Stomach (tissue), 9 donors: ENCODE measurements around the gene ELAVL4. TPM values are rescaled to one million over a fixed set of nuclear protein-coding genes. Genes with fewer than 3 reads are reported as not detected.

Experiments
- DNase-seq, 2 donors: peaks; one replicate each; pipeline versions ENCODE4 v3.0.0 to v3.0.0-alpha.2; 2013 to 2019
- H3K27ac ChIP-seq, 5 donors: fragments of 200-600 bp in 4 of 5; sonication (generic) in 4 of 5; one replicate each; pipeline ENCODE4 v1.5.1; 2013 to 2019; ENCODE audit warnings: mild to moderate bottlenecking in 1 of 5, moderate library complexity in 1 of 5
- H3K27me3 ChIP-seq, 3 donors: fragments of 200-600 bp; sonication (generic); one replicate each; pipeline ENCODE4 v1.5.1; 2017 to 2019; ENCODE audit warnings: mixed run types in 1 of 3
- H3K36me3 ChIP-seq, 4 donors: fragments of 200-600 bp; sonication (generic); 1 replicate in 3 of 4; 2 replicates in 1 of 4; pipeline ENCODE4 v1.5.1; 2016 to 2019
- H3K4me1 ChIP-seq, 4 donors: fragments of 200-600 bp; sonication (generic); one replicate each; pipeline ENCODE4 v1.5.1; 2016 to 2019
- H3K4me3 ChIP-seq, 4 donors: fragments of 200-600 bp; sonication (generic) in 3 of 4; one replicate each; pipeline ENCODE4 v1.5.1; 2016 to 2019; ENCODE audit warnings: mild to moderate bottlenecking in 1 of 4
- H3K9me3 ChIP-seq, 4 donors: fragments of 200-600 bp; sonication (generic); one replicate each; pipeline ENCODE4 v1.5.1; 2016 to 2019
- EP300 ChIP-seq: sonication (generic); formaldehyde crosslinking; IDR thresholded peaks from one replicate; pipeline ENCODE4 v1.6.1; 2017; ENCODE audit warnings: antibody characterized with exemption
- POLR2A ChIP-seq, 4 donors: fragments of 450-650 bp; IDR thresholded peaks; one replicate each; pipeline ENCODE4 v1.6.1; 2016; ENCODE audit warnings: antibody characterized with exemption in 4 of 4, control low read depth in 2 of 4, mild to moderate bottlenecking in 1 of 4, moderate library complexity in 1 of 4
- POLR2AphosphoS5 ChIP-seq, 3 donors: sonication (generic); formaldehyde crosslinking; IDR thresholded peaks; one replicate each; pipeline ENCODE4 v1.6.1; 2016; ENCODE audit warnings: antibody characterized with exemption in 3 of 3
- WGBS, 5 donors: extraction: QIAGEN DNeasy Blood & Tissue Kit in 3 of 5; methylation state at CpG; one replicate each; pipeline versions ENCODE4 v1.1.5 to v1.1.7; 2013 to 2018; 5-methylcytosine and 5-hydroxymethylcytosine counted together
- intact Hi-C: fragments of 100-400 bp; cut with DNase I; formaldehyde crosslinking; loops from one replicate; pipeline ENCODE4 v1.15.1; 2023; ENCODE audit warnings: low total_unique reads
- polyA plus RNA-seq, 3 donors: library from polyadenylated mRNA; stranded (reverse); fragments of 200-250 nt; gene quantifications; one replicate each; pipeline ENCODE4 v1.2.3, GENCODE V29; 2013
- total RNA-seq, 5 donors: library from RNA; depleted of rRNA; stranded (reverse); fragments of >200 nt; gene quantifications; one replicate each; pipeline versions ENCODE4 v1.1.0 to v1.2.3, GENCODE V29; 2014 to 2016
- TF ChIP-seq, protein P1 (sequence below), 7 experiments: fragments of 450-650 bp in 4 of 7; fragments of 200-600 bp in 3 of 7; sonication (generic) in 3 of 7; IDR thresholded peaks; one replicate each; pipeline ENCODE4 v1.5.1; 2016 to 2019; ENCODE audit warnings: antibody characterized with exemption in 7 of 7, control low read depth in 2 of 7, mild to moderate bottlenecking in 1 of 7
- donor health status: healthy with polysubstance abuse.
- donor health status: Bipolar disorder and iron deficiency.
- donor health status: healthy.

Gene ELAVL4
- total and polyA plus RNA-seq, 8 donors, result 0.30 to 4.8 (median 0.31) TPM; not detected in 5

GRCh38 chr1:50111503-50111902 is 2.8 kb downstream of the ELAVL4 start:
- WGBS, 5 donors, result 68 to 74% (median 70%) methylated on average over 3 of the region's 3 CpGs
- Histone ChIP-seq H3K27me3 (peaks cover 0 to 50% (median 24%) of the 10 kb centered on the region in 3 donors), H3K36me3 (no peaks in the 10 kb centered on the region), H3K27ac (no peak overlapping the region), H3K4me1 (peaks cover 0 to 14% (median 6%) of the 10 kb centered on the region in 4 donors), H3K4me3 (no peak overlapping the region), H3K9me3 (no peaks in the 10 kb centered on the region)
- intact Hi-C loops, result no loop called here
- TF ChIP-seq EP300, result no peak
- TF ChIP-seq, protein P1, sequence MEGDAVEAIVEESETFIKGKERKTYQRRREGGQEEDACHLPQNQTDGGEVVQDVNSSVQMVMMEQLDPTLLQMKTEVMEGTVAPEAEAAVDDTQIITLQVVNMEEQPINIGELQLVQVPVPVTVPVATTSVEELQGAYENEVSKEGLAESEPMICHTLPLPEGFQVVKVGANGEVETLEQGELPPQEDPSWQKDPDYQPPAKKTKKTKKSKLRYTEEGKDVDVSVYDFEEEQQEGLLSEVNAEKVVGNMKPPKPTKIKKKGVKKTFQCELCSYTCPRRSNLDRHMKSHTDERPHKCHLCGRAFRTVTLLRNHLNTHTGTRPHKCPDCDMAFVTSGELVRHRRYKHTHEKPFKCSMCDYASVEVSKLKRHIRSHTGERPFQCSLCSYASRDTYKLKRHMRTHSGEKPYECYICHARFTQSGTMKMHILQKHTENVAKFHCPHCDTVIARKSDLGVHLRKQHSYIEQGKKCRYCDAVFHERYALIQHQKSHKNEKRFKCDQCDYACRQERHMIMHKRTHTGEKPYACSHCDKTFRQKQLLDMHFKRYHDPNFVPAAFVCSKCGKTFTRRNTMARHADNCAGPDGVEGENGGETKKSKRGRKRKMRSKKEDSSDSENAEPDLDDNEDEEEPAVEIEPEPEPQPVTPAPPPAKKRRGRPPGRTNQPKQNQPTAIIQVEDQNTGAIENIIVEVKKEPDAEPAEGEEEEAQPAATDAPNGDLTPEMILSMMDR (IDR thresholded peaks at IDR 0.05), result no peak
- no peak for TF ChIP-seq POLR2AphosphoS5 (IDR thresholded peaks at IDR 0.05)
- no peak for TF ChIP-seq POLR2A (IDR thresholded peaks at IDR 0.05)
- DNase-seq, result no peak

- intact Hi-C loops, result no loop called here
Measured at GRCh38 chr1:50112193-50112592, 3.5 kb downstream of the ELAVL4 start.

GRCh38 chr1:50123071-50123470 is 14.4 kb downstream of the ELAVL4 start:
- Histone ChIP-seq H3K4me3 (no peak overlapping the region), H3K36me3 (no peaks in the 10 kb centered on the region), H3K4me1 (no peaks in the 10 kb centered on the region), H3K27ac (no peak overlapping the region), H3K9me3 (no peaks in the 10 kb centered on the region), H3K27me3 (no peaks in the 10 kb centered on the region)
- TF ChIP-seq POLR2AphosphoS5 (IDR thresholded peaks at IDR 0.05) (no peak), POLR2A (IDR thresholded peaks at IDR 0.05) (no peak)
- no peak for DNase-seq
- intact Hi-C loops, result no loop called here

More at GRCh38 chr1:50112193-50112592, 3.5 kb downstream of the ELAVL4 start:
- Histone ChIP-seq H3K4me1 (peaks cover 0 to 14% (median 6%) of the 10 kb centered on the region in 4 donors), H3K36me3 (no peaks in the 10 kb centered on the region), H3K27ac (no peak overlapping the region), H3K4me3 (no peak overlapping the region), H3K9me3 (no peaks in the 10 kb centered on the region), H3K27me3 (peaks cover 0 to 53% (median 24%) of the 10 kb centered on the region in 3 donors)
- no peak for DNase-seq
- TF ChIP-seq EP300, result no peak
- TF ChIP-seq, protein P1 (IDR thresholded peaks at IDR 0.05), result no peak
- no peak for TF ChIP-seq POLR2AphosphoS5 (IDR thresholded peaks at IDR 0.05)
- TF ChIP-seq POLR2A (IDR thresholded peaks at IDR 0.05), result no peak
- WGBS, 5 donors, result 85 to 94% (median 90%) methylated on average over 3 of the region's 3 CpGs

- intact Hi-C loops, result no loop called here
- Histone ChIP-seq H3K4me1 (no peaks in the 10 kb centered on the region), H3K36me3 (no peaks in the 10 kb centered on the region), H3K27ac (no peak overlapping the region), H3K4me3 (no peak overlapping the region), H3K9me3 (no peaks in the 10 kb centered on the region), H3K27me3 (peaks cover 0 to 4% (median 0%) of the 10 kb centered on the region in 3 donors)
- TF ChIP-seq POLR2AphosphoS5 (IDR thresholded peaks at IDR 0.05) (no peak), POLR2A (IDR thresholded peaks at IDR 0.05) (no peak), EP300 (no peak)
- TF ChIP-seq, protein P1 (IDR thresholded peaks at IDR 0.05), result no peak
- DNase-seq, result no peak
- WGBS, 5 donors, result 43 to 49% (median 44%) methylated on average over 5 of the region's 5 CpGs
Measured at GRCh38 chr1:50126927-50127715, 18.4 kb downstream of the ELAVL4 start.

DNA sequence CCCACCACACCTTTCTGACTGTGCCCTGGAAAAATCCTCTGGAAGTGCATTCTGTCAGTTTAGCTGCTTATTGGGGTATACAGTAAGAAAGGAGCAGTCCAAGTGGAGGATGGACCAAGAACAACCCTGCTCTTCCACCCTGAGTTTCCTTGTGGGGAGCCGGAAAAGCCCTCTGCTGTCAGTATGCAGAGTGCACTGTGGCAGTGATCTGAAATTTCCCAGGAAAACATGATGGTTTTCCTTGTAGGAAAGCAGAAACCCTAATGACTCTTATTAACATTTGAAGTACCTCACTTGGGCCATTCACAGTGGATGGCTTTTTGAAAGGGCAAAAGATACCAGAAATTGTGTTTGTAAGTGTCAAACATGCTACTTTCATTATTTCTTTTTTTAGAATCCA is 20.5 kb downstream of the ELAVL4 start:
- TF ChIP-seq EP300 (no peak), POLR2AphosphoS5 (IDR thresholded peaks at IDR 0.05) (no peak), POLR2A (IDR thresholded peaks at IDR 0.05) (no peak)
- TF ChIP-seq, protein P1 (IDR thresholded peaks at IDR 0.05), result no peak
- Histone ChIP-seq H3K27me3 (peaks cover 0 to 4% (median 0%) of the 10 kb centered on the region in 3 donors), H3K27ac (no peak overlapping the region), H3K36me3 (no peaks in the 10 kb centered on the region), H3K9me3 (no peaks in the 10 kb centered on the region), H3K4me1 (no peaks in the 10 kb centered on the region), H3K4me3 (no peak overlapping the region)
- intact Hi-C loops, result no loop called here
- WGBS, 5 donors, result 48 to 71% (median 58%) methylated on average over 1 of the region's 1 CpG
- no peak for DNase-seq
